ENCODE measurements around the gene MRPL50.
"Not testable (repeated sequence)": the region's sequence is repeated elsewhere in the genome, so short reads cannot be mapped to it uniquely, and the experiment has no call there.

Gene MRPL50

DNA sequence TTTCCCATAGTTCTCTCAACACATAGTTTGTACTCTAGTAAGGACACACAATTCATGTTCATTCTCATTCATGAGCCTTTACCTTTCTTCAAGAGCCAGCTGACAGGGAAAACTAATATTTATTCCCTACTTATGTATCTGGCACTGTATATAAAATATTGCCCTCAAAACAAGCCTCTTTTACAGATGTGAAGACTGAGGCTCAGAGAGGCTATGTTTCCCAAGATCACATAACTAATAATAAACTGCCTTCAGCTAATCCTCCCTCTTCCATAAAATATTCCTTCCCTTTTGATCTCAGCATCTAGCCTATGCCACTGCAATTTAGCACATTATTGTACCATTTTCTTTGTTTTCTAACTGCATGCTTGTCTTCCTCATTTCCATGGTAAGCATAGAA is 19.0 kb upstream of the MRPL50 start:
- no peak for DNase-seq

DNA sequence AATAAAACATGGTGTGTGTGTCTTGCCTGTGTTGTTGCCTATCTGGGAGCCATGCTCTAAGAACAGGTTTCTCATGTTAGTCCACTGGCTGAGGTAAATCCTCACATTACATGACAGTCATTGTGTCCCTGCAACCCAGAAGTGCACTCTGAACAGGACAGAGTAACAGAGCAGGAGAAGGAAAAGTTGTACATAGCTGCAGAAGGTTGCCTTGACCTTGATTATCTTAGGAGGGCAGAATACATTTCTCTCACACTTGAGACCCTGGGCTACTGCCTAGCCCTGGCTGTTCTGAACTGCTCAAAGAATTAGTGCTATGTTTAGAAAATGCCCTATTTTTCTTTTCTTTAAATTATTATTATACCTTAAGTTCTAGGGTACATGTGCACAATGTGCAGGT is 17.2 kb upstream of the MRPL50 start:
- no peak for DNase-seq

DNA sequence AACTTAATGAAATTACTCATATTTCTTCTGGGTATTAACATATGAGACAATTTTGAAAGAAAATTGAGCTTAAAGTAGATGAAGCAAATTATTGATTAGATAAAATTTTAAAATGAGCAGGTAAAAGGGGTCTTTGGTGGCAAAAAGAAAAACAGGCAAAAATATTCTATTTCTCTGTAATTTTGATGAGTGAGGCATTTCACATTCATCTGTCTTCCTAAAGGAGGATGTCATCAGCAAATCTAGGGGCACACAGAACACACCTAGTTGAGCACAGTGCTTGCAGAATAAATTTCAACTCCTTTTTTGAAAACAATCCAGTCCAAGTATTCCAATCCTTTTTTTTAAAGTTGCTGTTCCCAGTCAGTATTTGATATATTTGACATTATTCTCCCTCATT is 16.4 kb upstream of the MRPL50 start:
- no peak for DNase-seq

DNA sequence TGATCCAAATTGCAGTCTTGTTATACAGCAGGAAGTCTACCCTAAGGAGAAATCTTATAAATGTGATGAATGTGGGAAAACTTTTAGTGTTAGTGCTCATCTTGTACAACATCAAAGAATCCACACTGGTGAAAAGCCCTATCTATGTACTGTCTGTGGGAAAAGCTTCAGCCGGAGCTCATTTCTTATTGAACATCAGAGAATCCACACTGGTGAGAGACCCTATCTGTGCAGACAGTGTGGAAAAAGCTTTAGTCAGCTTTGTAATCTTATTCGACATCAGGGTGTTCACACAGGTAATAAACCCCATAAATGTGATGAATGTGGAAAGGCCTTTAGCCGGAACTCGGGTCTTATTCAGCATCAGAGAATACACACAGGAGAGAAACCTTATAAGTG is 10.7 kb upstream of the MRPL50 start:
- DNase-seq, result no peak

DNA sequence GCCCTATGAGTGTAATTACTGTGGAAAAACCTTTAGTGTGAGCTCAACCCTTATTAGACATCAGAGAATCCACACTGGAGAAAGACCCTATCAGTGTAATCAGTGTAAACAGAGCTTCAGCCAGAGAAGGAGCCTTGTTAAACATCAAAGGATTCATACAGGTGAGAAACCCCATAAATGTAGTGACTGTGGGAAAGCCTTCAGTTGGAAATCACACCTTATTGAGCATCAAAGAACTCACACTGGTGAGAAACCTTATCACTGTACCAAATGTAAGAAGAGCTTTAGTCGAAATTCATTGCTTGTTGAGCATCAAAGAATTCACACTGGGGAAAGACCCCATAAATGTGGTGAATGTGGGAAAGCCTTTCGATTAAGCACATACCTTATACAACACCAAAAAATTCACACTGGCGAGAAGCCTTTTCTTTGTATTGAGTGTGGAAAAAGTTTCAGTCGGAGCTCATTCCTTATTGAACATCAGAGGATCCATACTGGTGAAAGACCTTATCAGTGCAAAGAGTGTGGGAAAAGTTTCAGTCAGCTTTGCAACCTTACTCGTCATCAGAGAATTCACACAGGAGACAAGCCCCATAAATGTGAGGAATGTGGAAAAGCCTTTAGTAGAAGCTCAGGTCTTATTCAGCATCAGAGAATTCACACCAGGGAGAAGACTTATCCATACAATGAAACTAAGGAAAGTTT is 10.1 kb upstream of the MRPL50 start:
- DNase-seq, result no peak

GRCh38 chr9:101403516-101404285 is 5.3 kb upstream of the MRPL50 start:
- DNase-seq, result no peak

DNA sequence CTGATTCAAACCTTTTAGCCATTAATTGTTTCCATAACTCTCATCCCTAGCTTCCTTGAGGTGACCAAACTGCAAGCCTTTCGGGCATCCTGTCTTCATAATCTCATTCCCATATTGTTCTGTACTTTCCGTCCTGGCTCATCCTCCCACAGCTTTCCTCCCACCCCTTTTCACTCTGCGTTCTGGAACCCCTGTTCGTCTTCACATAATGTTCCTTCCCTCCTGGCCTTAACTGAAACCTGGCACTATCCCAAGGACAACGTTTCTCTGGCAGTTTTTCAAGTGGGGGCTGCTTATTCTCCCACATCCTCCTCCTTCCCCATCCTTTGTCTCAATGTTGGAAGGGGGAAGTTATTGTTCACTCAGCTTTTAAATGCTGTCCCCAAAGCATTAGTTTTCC is 1.7 kb upstream of the MRPL50 start:
- DNase-seq, result no peak

- no peak for DNase-seq
These were observed 1.2 kb upstream of the MRPL50 start for GRCh38 chr9:101399643-101399970.

- DNase-seq, result no peak
These were observed 668 bp upstream of the MRPL50 start for GRCh38 chr9:101398930-101399642.

GRCh38 chr9:101397746-101398067 is 711 bp downstream of the MRPL50 start:
- no peak for DNase-seq

GRCh38 chr9:101394687-101395086 is 3.7 kb downstream of the MRPL50 start:
- DNase-seq, result no peak

DNA sequence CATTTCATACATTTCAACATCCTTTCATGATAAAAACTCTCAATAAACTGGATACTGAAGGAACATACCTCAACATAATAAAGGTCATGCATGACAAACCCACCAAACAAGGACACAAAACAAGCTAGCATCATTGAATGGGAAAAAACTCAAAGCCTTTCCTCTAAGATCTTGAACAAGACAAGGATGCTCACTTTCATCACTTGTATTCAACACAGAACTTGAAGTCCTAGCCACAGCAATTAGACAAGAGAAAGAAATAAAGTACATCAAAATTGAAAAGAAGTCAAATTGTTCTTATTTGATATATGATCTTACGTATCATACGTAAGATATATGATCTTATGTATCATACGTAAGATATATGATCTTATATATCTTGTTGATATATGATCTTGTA is 5.3 kb downstream of the MRPL50 start:
- DNase-seq, result no peak

DNA sequence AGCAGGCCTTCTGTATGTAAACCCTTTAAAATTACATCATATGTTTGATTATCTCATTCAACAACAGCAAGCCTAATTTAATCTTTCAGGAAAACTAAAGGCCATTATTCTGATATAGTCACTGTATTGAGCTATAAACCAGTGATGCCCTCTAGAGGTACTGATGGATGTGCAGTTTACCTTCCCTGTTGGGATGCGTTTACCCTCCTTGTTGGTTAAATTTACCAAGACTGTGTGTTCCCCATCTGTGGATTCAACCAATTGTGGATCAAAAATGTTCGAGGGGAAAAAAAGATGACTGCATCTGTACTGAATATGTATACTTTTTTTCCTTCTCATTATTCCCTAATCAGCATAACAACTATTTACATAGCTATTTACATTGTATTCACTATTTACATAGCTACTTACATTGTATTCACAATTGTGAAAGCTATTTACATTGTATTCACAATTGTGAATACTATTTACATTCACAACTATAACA is 9.9 kb downstream of the MRPL50 start:
- DNase-seq, result no peak

DNA sequence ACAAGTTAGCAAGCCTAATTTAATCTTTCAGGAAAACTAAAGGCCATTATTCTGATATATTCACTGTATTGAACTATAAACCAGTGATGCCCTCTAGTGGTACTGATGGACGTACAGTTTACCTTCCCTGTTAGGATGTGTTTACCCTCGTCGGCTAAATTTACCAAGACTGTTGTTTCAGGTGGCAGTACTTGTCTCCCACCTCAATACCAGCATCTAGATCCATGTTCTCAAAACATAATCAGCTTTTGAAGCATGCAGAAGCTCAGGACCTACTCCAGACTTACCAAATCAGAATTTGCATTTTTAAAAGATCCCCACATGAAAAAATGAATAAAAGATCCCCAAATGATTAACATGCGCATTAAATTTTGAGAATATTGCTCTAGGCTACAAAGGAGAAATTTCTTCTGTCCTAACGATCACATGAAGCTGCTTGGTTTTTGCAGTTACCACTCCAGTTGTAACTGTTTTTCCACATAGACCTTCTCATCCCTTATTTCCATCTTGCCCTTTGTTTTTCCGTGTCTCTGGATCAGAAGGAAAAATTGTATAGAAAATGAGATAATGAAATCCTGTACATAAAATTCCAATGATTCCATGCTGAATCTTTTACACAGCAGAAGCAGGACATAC is 10.4 kb downstream of the MRPL50 start:
- DNase-seq, result no peak

GRCh38 chr9:101384873-101385536 is 13.4 kb downstream of the MRPL50 start, which contains the start of gene BAAT:
TSS of gene BAAT (minus strand) at chr9:101385006. CDS start at chr9:101371404, 13,602 bp downstream.
- not testable (repeated sequence) for DNase-seq

GRCh38 chr9:101383361-101383760 is 15.1 kb downstream of the MRPL50 start:
- DNase-seq, result no peak

GRCh38 chr9:101381833-101382342 is 16.5 kb downstream of the MRPL50 start:
- no peak for DNase-seq

DNA sequence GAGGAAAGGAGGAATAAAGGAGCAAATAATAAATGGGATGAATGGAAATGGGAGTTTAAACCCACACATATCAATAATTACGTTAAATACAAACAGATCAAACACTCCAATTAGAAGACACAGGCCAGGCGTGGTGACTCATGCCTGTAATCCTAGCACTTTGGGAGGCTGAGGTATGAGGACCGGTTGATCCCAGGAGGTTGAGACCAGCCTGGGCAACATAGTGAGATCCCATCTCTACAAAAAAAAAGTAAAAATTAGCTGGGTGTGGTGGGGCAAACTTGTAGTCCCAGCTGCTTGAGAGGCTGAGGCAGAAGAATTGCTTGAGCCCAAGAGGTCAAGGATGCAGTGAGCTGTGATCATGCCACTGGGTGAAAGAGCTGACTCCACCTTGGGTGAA is 17.3 kb downstream of the MRPL50 start:
- DNase-seq, result no peak

DNA sequence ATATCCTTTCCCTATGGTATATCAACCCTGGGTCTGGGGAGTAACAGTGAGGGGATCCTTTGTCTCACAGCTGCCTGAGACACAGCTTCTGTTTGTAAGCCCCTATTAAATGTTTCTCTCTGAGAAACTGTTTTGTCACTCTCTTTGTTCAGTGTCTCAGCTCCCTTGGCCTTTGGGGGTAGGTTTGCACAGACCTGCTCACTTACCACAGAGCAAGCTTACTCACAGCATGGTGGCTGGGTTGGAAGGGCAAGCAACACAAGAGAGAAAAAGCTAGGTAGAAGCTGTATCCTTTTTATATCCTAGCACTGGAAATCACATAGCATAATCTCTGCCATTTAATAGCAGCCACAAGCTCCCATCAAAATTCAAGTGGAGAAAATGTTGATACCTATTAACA is 18.1 kb downstream of the MRPL50 start:
- no peak for DNase-seq

- no peak for DNase-seq
These were observed 22.1 kb downstream of the MRPL50 start for GRCh38 chr9:101376111-101376848.

GRCh38 chr9:101375546-101375945 is 22.9 kb downstream of the MRPL50 start:
- DNase-seq, result no peak
